ENCODE data around the gene KIF5A.

DNA sequence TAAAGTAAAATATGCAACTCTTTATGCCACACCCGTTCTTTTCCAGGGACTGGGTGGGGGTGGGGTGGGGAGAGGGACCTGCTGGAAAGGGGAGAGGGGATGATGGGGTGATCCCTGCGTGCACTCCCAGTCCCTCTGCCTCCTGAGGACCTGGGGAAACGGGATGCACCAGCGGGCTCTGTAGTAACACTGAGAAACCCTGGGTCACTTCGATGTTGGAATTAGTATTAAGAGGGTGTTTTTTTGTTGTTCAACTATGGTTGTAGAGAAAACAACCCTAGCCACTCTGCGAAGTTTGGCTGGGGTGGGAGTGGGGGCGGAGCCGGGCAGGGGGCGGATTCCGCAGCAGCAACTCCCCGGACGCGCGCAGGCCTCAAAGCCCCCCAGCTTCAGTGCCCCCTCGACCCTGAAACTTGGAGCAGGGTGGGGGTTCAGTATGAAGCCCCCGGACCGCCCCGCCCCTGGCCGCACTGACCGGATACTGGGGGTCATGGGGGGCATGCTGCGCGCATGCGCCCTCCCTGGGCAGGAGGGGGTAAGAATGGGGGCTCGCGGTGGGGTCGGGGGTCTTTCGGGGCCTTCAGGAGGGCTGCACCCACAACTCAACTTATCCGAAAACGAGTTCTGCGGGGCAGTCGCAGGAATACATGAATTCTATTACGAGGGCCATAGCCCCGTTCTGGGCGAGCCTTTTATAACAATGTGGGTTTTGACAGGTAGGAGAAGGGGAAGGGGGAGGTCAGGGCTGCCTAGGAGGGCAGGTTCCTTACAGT is 60.1 kb downstream of the KIF5A start:
- no peak for TF ChIP-seq POLR2A (IDR thresholded peaks at IDR 0.05)
- TF ChIP-seq, protein P1, sequence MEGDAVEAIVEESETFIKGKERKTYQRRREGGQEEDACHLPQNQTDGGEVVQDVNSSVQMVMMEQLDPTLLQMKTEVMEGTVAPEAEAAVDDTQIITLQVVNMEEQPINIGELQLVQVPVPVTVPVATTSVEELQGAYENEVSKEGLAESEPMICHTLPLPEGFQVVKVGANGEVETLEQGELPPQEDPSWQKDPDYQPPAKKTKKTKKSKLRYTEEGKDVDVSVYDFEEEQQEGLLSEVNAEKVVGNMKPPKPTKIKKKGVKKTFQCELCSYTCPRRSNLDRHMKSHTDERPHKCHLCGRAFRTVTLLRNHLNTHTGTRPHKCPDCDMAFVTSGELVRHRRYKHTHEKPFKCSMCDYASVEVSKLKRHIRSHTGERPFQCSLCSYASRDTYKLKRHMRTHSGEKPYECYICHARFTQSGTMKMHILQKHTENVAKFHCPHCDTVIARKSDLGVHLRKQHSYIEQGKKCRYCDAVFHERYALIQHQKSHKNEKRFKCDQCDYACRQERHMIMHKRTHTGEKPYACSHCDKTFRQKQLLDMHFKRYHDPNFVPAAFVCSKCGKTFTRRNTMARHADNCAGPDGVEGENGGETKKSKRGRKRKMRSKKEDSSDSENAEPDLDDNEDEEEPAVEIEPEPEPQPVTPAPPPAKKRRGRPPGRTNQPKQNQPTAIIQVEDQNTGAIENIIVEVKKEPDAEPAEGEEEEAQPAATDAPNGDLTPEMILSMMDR (IDR thresholded peaks at IDR 0.05) = no peak
